ENCODE data around the gene PCDH1. TPM values are rescaled to one million over a fixed set of nuclear protein-coding genes. Genes with fewer than 3 reads are reported as not detected.

Gene PCDH1
- total RNA-seq, 4 donors from 2014 or later, result 10.6 to 148 (median 50.6) TPM

GRCh38 chr5:141909212-141909611 is 31.0 kb upstream of the PCDH1 start:
- DNase-seq (ENCODE audit: low spot score) (no peak), ATAC-seq (ENCODE audit: low FRiP score) (no peak)
- TF ChIP-seq CTCF (IDR thresholded peaks at IDR 0.05), result no peak

GRCh38 chr5:141908796-141909195 is 30.6 kb upstream of the PCDH1 start:
- no peak for ATAC-seq (ENCODE audit: low FRiP score)

GRCh38 chr5:141906972-141907371 is 28.8 kb upstream of the PCDH1 start:
- TF ChIP-seq CTCF (IDR thresholded peaks at IDR 0.05), result no peak
- ATAC-seq (ENCODE audit: low FRiP score) (no peak), DNase-seq (ENCODE audit: low spot score) (no peak)

More at GRCh38 chr5:141908796-141909195, 30.6 kb upstream of the PCDH1 start:
- no peak for TF ChIP-seq CTCF (IDR thresholded peaks at IDR 0.05)
- DNase-seq (ENCODE audit: low spot score), result no peak

- ATAC-seq (ENCODE audit: low FRiP score), result no peak
- TF ChIP-seq CTCF (IDR thresholded peaks at IDR 0.05), result no peak
- DNase-seq (ENCODE audit: low spot score), result no peak
These were observed 28.3 kb upstream of the PCDH1 start for GRCh38 chr5:141906517-141906916.

DNA sequence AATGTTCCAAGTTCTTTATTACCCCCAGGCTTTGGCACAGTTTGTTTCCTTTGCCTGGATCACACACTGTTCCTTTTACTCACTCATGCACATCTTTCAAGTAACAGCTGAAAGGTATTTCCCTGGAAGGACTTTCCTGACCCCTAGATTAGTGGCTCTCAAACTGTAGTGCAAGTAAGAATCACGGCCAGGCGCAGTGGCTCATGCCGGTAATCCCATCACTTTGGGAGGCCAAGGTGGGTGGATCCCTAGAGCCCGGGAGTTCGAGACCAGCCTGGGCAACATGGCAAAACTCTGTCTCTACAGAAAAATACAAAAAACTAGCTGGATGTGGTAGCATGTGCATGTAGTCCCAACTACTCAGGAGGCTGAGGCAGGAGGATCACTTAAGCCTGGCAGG is 26.3 kb upstream of the PCDH1 start:
- DNase-seq (ENCODE audit: low spot score), result no peak
- ATAC-seq (ENCODE audit: low FRiP score), result no peak
- TF ChIP-seq CTCF (IDR thresholded peaks at IDR 0.05), result no peak

- no peak for TF ChIP-seq CTCF (IDR thresholded peaks at IDR 0.05)
- no peak for DNase-seq (ENCODE audit: low spot score)
- ATAC-seq (ENCODE audit: low FRiP score), result no peak
These were observed 25.1 kb upstream of the PCDH1 start for GRCh38 chr5:141903261-141903660.

DNA sequence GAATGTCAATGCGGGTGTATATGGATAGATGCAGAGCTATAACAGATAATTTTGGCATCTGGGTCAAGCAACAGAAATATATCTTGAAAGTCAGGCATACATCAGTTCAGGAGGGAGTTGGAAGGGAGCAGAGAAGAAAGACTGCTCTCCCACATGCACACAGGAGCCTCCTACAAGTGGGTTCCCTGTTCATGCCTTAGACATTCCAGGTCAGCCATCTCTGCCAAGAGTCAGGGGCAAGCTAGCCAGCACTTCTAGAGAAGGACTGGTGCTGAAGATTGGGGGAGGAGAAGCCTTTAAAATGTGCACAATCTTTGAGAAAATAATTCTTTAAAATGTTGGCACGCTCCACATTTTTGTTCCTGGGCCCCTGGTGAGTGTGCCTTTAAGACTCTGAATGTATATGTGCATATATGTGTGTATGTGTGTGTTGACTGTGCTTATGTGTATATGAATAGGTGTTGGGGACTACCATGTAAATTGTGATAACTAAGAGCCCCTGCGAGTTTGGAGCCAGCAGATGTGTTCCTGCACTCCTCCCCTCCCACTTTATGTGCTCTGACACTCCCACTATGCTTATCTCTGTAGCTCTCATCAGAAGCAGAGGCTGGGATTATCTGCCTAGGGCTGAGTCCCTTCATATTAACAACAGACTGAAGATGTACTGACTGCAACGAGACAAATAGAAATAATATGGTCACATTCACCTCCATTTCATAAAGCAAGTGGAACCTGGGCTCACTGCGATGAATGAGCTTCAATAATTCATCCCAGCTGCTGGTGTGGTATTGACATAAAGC is 24.0 kb upstream of the PCDH1 start:
- ATAC-seq (ENCODE audit: low FRiP score), result no peak

More for the DNA sequence above, 24.0 kb upstream of the PCDH1 start:
- no peak for TF ChIP-seq CTCF (IDR thresholded peaks at IDR 0.05)
- no peak for DNase-seq (ENCODE audit: low spot score)
